IMR-90 (cell line): ENCODE data around the gene MAN2A2. TPM values are rescaled to one million over a fixed set of nuclear protein-coding genes. Genes with fewer than 3 reads are reported as not detected.

Experiments used
- NFE2L2 ChIP-seq: fragments of 150-350 bp; IDR thresholded peaks from 2 replicates; pipeline ENCODE4 v1.6.1; 2016; ENCODE audit warnings: low read depth, mild to moderate bottlenecking, low read length
- polyA plus RNA-seq, 3 experiments: library from polyadenylated mRNA; depleted of rRNA; stranded (reverse); fragments of >200 nt; gene quantifications; 2 replicates each; pipeline ENCODE4 v1.2.3, GENCODE V29; 2012; ENCODE audit warnings: low replicate concordance in 1 of 3
- total RNA-seq: library from RNA; depleted of rRNA; stranded (reverse); fragments of >200 nt; gene quantifications from 2 replicates; pipeline ENCODE4 v1.2.3, GENCODE V29; 2012
- TF ChIP-seq, protein P1 (sequence below): fragments of 150-350 bp; IDR thresholded peaks from 2 replicates; pipeline ENCODE4 v1.6.1; 2017; ENCODE audit warnings: mild to moderate bottlenecking, antibody characterized with exemption, low read length, low read depth

Gene MAN2A2
- total and polyA plus RNA-seq, 2 of the 4 experiments (the other 2 are of a cell fraction), result 3.4 to 52.5 TPM

DNA sequence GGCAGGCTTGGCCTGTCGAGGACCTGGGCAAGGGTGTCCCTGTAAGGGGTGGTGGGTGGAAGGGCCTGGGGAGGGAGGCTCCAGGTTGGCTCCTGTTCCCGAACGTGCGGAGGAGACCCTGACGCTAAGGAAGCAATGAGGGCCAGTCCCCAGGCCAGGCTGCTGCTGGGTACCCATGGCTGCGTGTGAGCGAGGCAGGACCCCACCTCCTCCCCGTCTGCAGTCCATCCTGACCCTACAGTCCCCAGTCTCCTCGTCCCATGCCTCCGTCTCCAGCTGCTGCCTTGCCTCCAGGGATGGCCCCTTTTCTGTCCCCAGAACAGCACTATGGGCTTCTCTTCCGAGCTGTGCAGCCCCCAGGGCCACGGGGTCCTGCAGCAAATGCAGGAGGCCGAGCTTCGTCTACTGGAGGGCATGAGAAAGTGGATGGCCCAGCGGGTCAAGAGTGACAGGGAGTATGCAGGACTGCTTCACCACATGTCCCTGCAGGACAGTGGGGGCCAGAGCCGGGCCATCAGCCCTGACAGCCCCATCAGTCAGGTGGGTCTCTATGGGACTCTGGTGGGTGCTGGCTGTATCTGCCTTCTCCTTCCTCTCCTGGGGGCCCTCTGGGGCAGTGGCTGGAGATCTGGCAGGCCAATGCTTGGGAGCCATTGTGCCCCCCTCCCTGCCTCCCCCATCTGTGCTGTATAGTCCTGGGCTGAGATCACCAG lies 18.2 kb upstream of the MAN2A2 start (continued):
- TF ChIP-seq, protein P1, sequence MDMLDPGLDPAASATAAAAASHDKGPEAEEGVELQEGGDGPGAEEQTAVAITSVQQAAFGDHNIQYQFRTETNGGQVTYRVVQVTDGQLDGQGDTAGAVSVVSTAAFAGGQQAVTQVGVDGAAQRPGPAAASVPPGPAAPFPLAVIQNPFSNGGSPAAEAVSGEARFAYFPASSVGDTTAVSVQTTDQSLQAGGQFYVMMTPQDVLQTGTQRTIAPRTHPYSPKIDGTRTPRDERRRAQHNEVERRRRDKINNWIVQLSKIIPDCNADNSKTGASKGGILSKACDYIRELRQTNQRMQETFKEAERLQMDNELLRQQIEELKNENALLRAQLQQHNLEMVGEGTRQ, result no peak
- no peak for TF ChIP-seq NFE2L2
